HEK293 (cell line): ENCODE measurements around the gene TNFRSF6B.
A peak's percentile ranks its signal among the peaks of the same experiment; 100 is the strongest.

Source experiments
- CTCF ChIA-PET: fragments of 350-600 bp; formaldehyde crosslinking; extraction: SDS; loops from one replicate; lab custom pipeline; 2021; ENCODE audit warnings: antibody characterized with exemption; lab: Yijun Ruan, JAX
- POLR2A ChIA-PET: fragments of 300-600 bp; formaldehyde crosslinking; extraction: SDS; loops from one replicate; lab custom pipeline; 2020; ENCODE audit warnings: antibody characterized with exemption, inconsistent platforms; lab: Yijun Ruan, JAX
- H3K27ac ChIP-seq: fragments of 200-500 bp; sonication (Bioruptor generic); 2 replicates; pipeline ENCODE4 v1.5.1; 2014; ENCODE audit warnings: low read depth, low read length, control low read depth, inconsistent platforms; ENCODE audit errors: extremely low read depth
- H3K36me3 ChIP-seq, 2 experiments: fragments of 200-500 bp in 1 of 2; sonication (Bioruptor generic) in 1 of 2; 1 replicate in 1 of 2; 2 replicates in 1 of 2; pipeline ENCODE4 v1.5.1; 2014 to 2017; ENCODE audit warnings: inconsistent platforms in 2 of 2, low read length in 2 of 2; ENCODE audit not compliant: control insufficient read depth in 2 of 2, insufficient read depth in 1 of 2
- H3K4me1 ChIP-seq: fragments of 200-500 bp; sonication (Bioruptor generic); 2 replicates; pipeline ENCODE4 v1.5.1; 2014; ENCODE audit warnings: mild to moderate bottlenecking, low read length, inconsistent platforms; ENCODE audit not compliant: control insufficient read depth, insufficient read depth
- H3K4me3 ChIP-seq: 2 replicates; pipeline ENCODE4 v1.5.1; 2011; ENCODE audit warnings: low read depth, mild to moderate bottlenecking, control low read depth, low read length, moderate library complexity
- H3K9me3 ChIP-seq: fragments of 200-500 bp; sonication (Bioruptor generic); 2 replicates; pipeline ENCODE4 v1.5.1; 2014; ENCODE audit warnings: low read depth, low read length, inconsistent platforms; ENCODE audit not compliant: control insufficient read depth, insufficient read depth
- BCL11A ChIP-seq: fragments of 450-650 bp; formaldehyde crosslinking; IDR thresholded peaks from 2 replicates; pipeline ENCODE4 v1.5.1; 2016; ENCODE audit warnings: low read depth, missing biosample characterization, missing genetic modification characterization
- EGR2 ChIP-seq: fragments of 450-650 bp; formaldehyde crosslinking; IDR thresholded peaks from 2 replicates; pipeline ENCODE4 v1.5.1; 2016; ENCODE audit warnings: low read depth, missing biosample characterization, missing genetic modification characterization
- GLIS2 ChIP-seq: fragments of 450-650 bp; formaldehyde crosslinking; IDR thresholded peaks from 2 replicates; pipeline ENCODE4 v1.5.1; 2016; ENCODE audit warnings: missing biosample characterization, missing genetic modification characterization
- KLF1 ChIP-seq: fragments of 450-650 bp; formaldehyde crosslinking; IDR thresholded peaks from 2 replicates; pipeline ENCODE4 v1.5.1; 2016; ENCODE audit warnings: missing biosample characterization, missing genetic modification characterization
- KLF8 ChIP-seq: fragments of 450-650 bp; formaldehyde crosslinking; IDR thresholded peaks from 2 replicates; pipeline ENCODE4 v1.5.1; 2016; ENCODE audit warnings: missing biosample characterization, missing genetic modification characterization
- SCRT2 ChIP-seq: fragments of 450-650 bp; formaldehyde crosslinking; IDR thresholded peaks from 2 replicates; pipeline ENCODE4 v1.5.1; 2016; ENCODE audit warnings: missing biosample characterization, missing genetic modification characterization
- ZBTB7A ChIP-seq: fragments of 450-650 bp; formaldehyde crosslinking; IDR thresholded peaks from 2 replicates; pipeline ENCODE4 v1.5.1; 2016; ENCODE audit warnings: low read depth, missing biosample characterization, missing genetic modification characterization
- ZFHX2 ChIP-seq: fragments of 450-650 bp; formaldehyde crosslinking; conservative IDR thresholded peaks from 2 replicates; pipeline ENCODE4 v1.5.1; 2016; ENCODE audit warnings: missing biosample characterization, missing genetic modification characterization
- ZNF2 ChIP-seq: fragments of 450-650 bp; formaldehyde crosslinking; IDR thresholded peaks from 2 replicates; pipeline ENCODE4 v1.5.1; 2016; ENCODE audit warnings: missing biosample characterization, missing genetic modification characterization
- ZNF214 ChIP-seq: fragments of 450-650 bp; formaldehyde crosslinking; IDR thresholded peaks from 2 replicates; pipeline ENCODE4 v1.5.1; 2017; ENCODE audit warnings: missing biosample characterization, mild to moderate bottlenecking, missing genetic modification characterization, borderline replicate concordance
- ZNF473 ChIP-seq: fragments of 450-650 bp; formaldehyde crosslinking; IDR thresholded peaks from 2 replicates; pipeline ENCODE4 v1.5.1; 2017; ENCODE audit warnings: missing biosample characterization, missing genetic modification characterization
- ZNF549 ChIP-seq: fragments of 450-650 bp; IDR thresholded peaks from 2 replicates; pipeline ENCODE4 v1.5.1; 2018; ENCODE audit warnings: missing biosample characterization, missing genetic modification characterization, mild to moderate bottlenecking, inconsistent platforms, moderate library complexity
- ZNF600 ChIP-seq: fragments of 450-650 bp; formaldehyde crosslinking; IDR thresholded peaks from 2 replicates; pipeline ENCODE4 v1.5.1; 2016; ENCODE audit warnings: missing biosample characterization, missing genetic modification characterization
- TF ChIP-seq, protein P1 (sequence below): fragments of 450-650 bp; formaldehyde crosslinking; IDR thresholded peaks from 2 replicates; pipeline ENCODE4 v1.5.1; 2016; ENCODE audit warnings: missing biosample characterization, missing genetic modification characterization
- TF ChIP-seq, protein P2 (sequence below): fragments of 450-650 bp; formaldehyde crosslinking; IDR thresholded peaks from 2 replicates; pipeline ENCODE4 v1.5.1; 2016; ENCODE audit warnings: missing biosample characterization, missing genetic modification characterization
- TF ChIP-seq, protein P3 (sequence below): fragments of 450-650 bp; formaldehyde crosslinking; IDR thresholded peaks from 2 replicates; pipeline ENCODE4 v1.5.1; 2016; ENCODE audit warnings: missing biosample characterization, missing genetic modification characterization
- TF ChIP-seq, protein P4 (sequence below): fragments of 450-650 bp; formaldehyde crosslinking; IDR thresholded peaks from 2 replicates; pipeline ENCODE4 v1.5.1; 2016; ENCODE audit warnings: missing biosample characterization, missing genetic modification characterization

TNFRSF6B gene

DNA sequence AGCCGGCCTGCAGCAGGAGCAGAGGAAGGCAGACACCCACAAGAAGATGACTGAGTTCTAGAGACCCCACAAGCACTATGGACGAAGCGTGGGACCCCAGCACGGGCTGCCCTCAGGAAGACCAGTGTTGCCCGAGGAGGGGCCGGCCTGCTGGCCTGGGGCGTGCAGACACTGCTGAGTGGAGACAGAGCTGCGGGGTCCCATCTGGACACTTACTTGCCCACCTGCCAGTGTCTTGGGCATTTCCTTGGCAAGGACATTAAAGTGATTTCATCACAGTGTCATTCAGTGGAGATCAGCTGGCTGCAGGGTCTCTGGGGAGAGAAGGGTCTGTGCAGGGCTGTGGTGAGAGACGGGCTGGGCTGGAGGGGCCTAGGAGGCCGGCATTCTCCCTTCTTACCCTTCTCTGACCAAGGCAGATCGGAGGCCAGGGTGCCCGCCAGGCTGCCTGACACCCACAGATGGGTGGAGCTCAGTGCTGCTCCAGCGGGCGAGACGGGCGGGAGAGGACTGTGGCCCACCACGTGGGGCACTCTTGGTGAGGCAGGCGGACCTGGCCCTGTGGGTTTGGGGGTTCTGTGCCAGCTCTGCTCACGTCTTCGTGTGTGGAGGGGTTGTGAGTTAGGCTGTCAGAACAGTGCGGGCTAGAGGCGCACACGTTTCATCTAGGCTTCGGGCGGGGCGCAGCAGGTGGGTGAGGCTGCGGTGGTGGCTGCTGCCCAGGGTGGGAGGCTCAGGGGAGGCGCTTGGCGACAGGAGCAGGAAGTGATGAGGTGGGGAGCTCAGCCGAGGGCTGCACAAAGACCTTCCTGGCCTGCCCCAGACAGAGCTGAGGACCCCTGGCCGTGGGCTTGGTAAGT is 39.6 kb downstream of the TNFRSF6B start, which contains the start of gene LIME1:
Gene LIME1, plus strand, starts transcription at position 806 of the 860 bp plus-strand sequence. CDS start 886 bp downstream, outside the sequence.
- no peaks in the 10 kb centered on the region for H3K9me3 ChIP-seq
- no peak within 1 kb of the TSS for H3K27ac ChIP-seq
- ChIA-PET CTCF (no interaction called here), POLR2A (interaction anchor here (0.7 to 2.4 kb wide), 3 partner anchors 9 to 129 kb away, joined by 3 to 11 read pairs (median 3); partner anchors contain the start of genes ARFRP1, TPD52L2 and ZGPAT)
- no peaks in the 10 kb centered on the region; the same call in 1 of the 2 replicates for H3K4me1 ChIP-seq
- no peak within 1 kb of the TSS for H3K4me3 ChIP-seq
- peaks cover 0 to 61% of the 10 kb centered on the region in 2 experiments; a peak in 2 of 3 replicates for H3K36me3 ChIP-seq
- TF ChIP-seq ZNF214 (no peak), KLF8 (peak; percentile 79), BCL11A (tag by site-specific recombination) (no peak), ZNF600 (tag by site-specific recombination) (peak; percentile 53), KLF1 (tag by site-specific recombination) (peak; percentile 97), SCRT2 (tag by site-specific recombination) (peak; percentile 80), ZFHX2 (peak; percentile 65), ZNF549 (tag by site-specific recombination) (no peak), EGR2 (peak; percentile 63), ZNF473 (tag by site-specific recombination) (no peak), GLIS2 (tag by site-specific recombination) (peak; percentile 36), ZBTB7A (0 out of 2 replicates have a peak, but pooled peaks have one; percentile 34), ZNF2 (tag by site-specific recombination) (no peak)
- TF ChIP-seq, protein P1, sequence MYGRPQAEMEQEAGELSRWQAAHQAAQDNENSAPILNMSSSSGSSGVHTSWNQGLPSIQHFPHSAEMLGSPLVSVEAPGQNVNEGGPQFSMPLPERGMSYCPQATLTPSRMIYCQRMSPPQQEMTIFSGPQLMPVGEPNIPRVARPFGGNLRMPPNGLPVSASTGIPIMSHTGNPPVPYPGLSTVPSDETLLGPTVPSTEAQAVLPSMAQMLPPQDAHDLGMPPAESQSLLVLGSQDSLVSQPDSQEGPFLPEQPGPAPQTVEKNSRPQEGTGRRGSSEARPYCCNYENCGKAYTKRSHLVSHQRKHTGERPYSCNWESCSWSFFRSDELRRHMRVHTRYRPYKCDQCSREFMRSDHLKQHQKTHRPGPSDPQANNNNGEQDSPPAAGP (tag by site-specific recombination), result peak; percentile 71
- TF ChIP-seq, protein P2, sequence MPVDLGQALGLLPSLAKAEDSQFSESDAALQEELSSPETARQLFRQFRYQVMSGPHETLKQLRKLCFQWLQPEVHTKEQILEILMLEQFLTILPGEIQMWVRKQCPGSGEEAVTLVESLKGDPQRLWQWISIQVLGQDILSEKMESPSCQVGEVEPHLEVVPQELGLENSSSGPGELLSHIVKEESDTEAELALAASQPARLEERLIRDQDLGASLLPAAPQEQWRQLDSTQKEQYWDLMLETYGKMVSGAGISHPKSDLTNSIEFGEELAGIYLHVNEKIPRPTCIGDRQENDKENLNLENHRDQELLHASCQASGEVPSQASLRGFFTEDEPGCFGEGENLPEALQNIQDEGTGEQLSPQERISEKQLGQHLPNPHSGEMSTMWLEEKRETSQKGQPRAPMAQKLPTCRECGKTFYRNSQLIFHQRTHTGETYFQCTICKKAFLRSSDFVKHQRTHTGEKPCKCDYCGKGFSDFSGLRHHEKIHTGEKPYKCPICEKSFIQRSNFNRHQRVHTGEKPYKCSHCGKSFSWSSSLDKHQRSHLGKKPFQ, result no peak
- TF ChIP-seq, protein P3, sequence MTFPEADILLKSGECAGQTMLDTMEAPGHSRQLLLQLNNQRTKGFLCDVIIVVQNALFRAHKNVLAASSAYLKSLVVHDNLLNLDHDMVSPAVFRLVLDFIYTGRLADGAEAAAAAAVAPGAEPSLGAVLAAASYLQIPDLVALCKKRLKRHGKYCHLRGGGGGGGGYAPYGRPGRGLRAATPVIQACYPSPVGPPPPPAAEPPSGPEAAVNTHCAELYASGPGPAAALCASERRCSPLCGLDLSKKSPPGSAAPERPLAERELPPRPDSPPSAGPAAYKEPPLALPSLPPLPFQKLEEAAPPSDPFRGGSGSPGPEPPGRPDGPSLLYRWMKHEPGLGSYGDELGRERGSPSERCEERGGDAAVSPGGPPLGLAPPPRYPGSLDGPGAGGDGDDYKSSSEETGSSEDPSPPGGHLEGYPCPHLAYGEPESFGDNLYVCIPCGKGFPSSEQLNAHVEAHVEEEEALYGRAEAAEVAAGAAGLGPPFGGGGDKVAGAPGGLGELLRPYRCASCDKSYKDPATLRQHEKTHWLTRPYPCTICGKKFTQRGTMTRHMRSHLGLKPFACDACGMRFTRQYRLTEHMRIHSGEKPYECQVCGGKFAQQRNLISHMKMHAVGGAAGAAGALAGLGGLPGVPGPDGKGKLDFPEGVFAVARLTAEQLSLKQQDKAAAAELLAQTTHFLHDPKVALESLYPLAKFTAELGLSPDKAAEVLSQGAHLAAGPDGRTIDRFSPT (tag by site-specific recombination), result 0 out of 2 replicates have a peak, but pooled peaks have one; percentile 57
- TF ChIP-seq, protein P4, sequence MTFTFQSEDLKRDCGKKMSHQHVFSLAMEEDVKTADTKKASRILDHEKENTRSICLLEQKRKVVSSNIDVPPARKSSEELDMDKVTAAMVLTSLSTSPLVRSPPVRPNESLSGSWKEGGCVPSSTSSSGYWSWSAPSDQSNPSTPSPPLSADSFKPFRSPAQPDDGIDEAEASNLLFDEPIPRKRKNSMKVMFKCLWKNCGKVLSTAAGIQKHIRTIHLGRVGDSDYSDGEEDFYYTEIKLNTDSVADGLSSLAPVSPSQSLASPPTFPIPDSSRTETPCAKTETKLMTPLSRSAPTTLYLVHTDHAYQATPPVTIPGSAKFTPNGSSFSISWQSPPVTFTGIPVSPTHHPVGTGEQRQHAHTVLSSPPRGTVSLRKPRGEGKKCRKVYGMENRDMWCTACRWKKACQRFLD (tag by site-specific recombination), result no peak
